Esophagus muscularis mucosa (tissue), 4 donors: Measurements from ENCODE around the gene MYO7B. TPM values are rescaled to one million over a fixed set of nuclear protein-coding genes. Genes with fewer than 3 reads are reported as not detected.

Source experiments
- DNase-seq: peaks from one replicate; pipeline ENCODE4 v3.0.0-alpha.2; 2017; ENCODE audit errors: extremely low spot score
- H3K27ac ChIP-seq, 4 donors: fragments of 200-600 bp; sonication (generic); replicated peaks in 1 of 4; 1 replicate in 3 of 4; 2 replicates in 1 of 4; pipeline ENCODE4 v1.5.1; 2016 to 2019; ENCODE audit warnings: mild to moderate bottlenecking in 1 of 4
- H3K27me3 ChIP-seq, 4 donors: fragments of 200-600 bp; sonication (generic); one replicate each; pipeline versions ENCODE4 v1.5.1 to v1.6.0; 2016 to 2019
- H3K36me3 ChIP-seq, 4 donors: fragments of 200-600 bp; sonication (generic); one replicate each; pipeline ENCODE4 v1.5.1; 2016 to 2019
- H3K4me1 ChIP-seq, 4 donors: fragments of 200-600 bp; sonication (generic); one replicate each; pipeline ENCODE4 v1.5.1; 2016 to 2019
- H3K4me3 ChIP-seq, 4 donors: fragments of 200-600 bp; sonication (generic); 1 replicate in 2 of 4; 2 replicates in 2 of 4; pipeline ENCODE4 v1.5.1; 2016 to 2019; ENCODE audit warnings: mild to moderate bottlenecking in 4 of 4, moderate library complexity in 1 of 4
- H3K9me3 ChIP-seq, 4 donors: fragments of 200-600 bp; sonication (generic); 1 replicate in 3 of 4; 2 replicates in 1 of 4; pipeline ENCODE4 v1.5.1; 2016 to 2019
- CTCF ChIP-seq, 3 experiments: fragments of 200-600 bp in 2 of 3; fragments of 450-650 bp in 1 of 3; sonication (generic) in 2 of 3; IDR thresholded peaks; one replicate each; pipeline ENCODE4 v1.5.1; 2017 to 2019; ENCODE audit warnings: antibody characterized with exemption in 3 of 3, mild to moderate bottlenecking in 2 of 3, moderate library complexity in 1 of 3
- EP300 ChIP-seq: sonication (generic); formaldehyde crosslinking; IDR thresholded peaks from one replicate; pipeline ENCODE4 v1.6.1; 2017; ENCODE audit warnings: antibody characterized with exemption
- POLR2A ChIP-seq: fragments of 450-650 bp; IDR thresholded peaks from one replicate; pipeline ENCODE4 v1.6.1; 2017; ENCODE audit warnings: antibody characterized with exemption, moderate library complexity, mild to moderate bottlenecking, low read depth
- POLR2AphosphoS5 ChIP-seq, 2 donors: sonication (generic); formaldehyde crosslinking; IDR thresholded peaks; one replicate each; pipeline ENCODE4 v1.6.1; 2017; ENCODE audit warnings: antibody characterized with exemption in 2 of 2
- WGBS: methylation state at CpG from one replicate; pipeline ENCODE4 v1.1.5; 2018; 5-methylcytosine and 5-hydroxymethylcytosine counted together
- intact Hi-C: fragments of 100-400 bp; cut with DNase I; formaldehyde crosslinking; loops from one replicate; pipeline ENCODE4 v1.15.1; 2023
- total RNA-seq, 4 donors: library from RNA; depleted of rRNA; stranded (reverse); fragments of >200 nt; gene quantifications; one replicate each; pipeline versions ENCODE4 v1.1.0 to v1.2.1, GENCODE V29; 2016

The MYO7B gene
- total RNA-seq, 4 donors from 2014 or later: 0.19 to 0.98 (median 0.33) TPM; not detected in 1

- Histone ChIP-seq H3K9me3 (no peaks in the 10 kb centered on the region), H3K4me3 (no peak overlapping the region), H3K27me3 (peaks cover 0 to 31% (median 6%) of the 10 kb centered on the region in 4 donors), H3K27ac (no peak overlapping the region), H3K36me3 (peaks cover 0 to under 1% (median 0%) of the 10 kb centered on the region in 4 donors), H3K4me1 (peaks cover 43 to 50% (median 48%) of the 10 kb centered on the region in 4 donors)
- WGBS: no CpG with 5 or more reads among the region's 9 CpGs
- DNase-seq: no peak
- intact Hi-C loops: loop anchor here (10.0 kb wide), 1 partner anchor 105 kb away; the partner anchor contains the start of gene IWS1
- TF ChIP-seq POLR2A (no peak), CTCF (IDR thresholded peaks at IDR 0.05) (no peak), EP300 (no peak), POLR2AphosphoS5 (IDR thresholded peaks at IDR 0.05) (no peak)
Observed at GRCh38 chr2:127629637-127630036, 94.2 kb downstream of the MYO7B start.

- WGBS: 68% methylated on average over 8 of the region's 10 CpGs
- intact Hi-C loops: loop anchor here (10.0 kb wide), 1 partner anchor 105 kb away; the partner anchor contains the start of gene IWS1
- no peak overlapping the region for H3K27ac ChIP-seq
Observed at GRCh38 chr2:127630096-127630863, 94.8 kb downstream of the MYO7B start.

GRCh38 chr2:127630864-127631540 lies 95.5 kb downstream of the MYO7B start:
- H3K4me1 ChIP-seq: peaks cover 51 to 64% (median 61%) of the 10 kb centered on the region in 4 donors
- 93% methylated on average over 5 of the region's 25 CpGs for WGBS
- TF ChIP-seq POLR2AphosphoS5 (IDR thresholded peaks at IDR 0.05) (peak in 1 of 2 donors; percentile 9), POLR2A (no peak)
- DNase-seq: no peak
- no peak overlapping the region for H3K4me3 ChIP-seq
- intact Hi-C loops: loop anchor here (10.0 kb wide), 1 partner anchor 106 kb away; the partner anchor contains the start of gene IWS1
- peaks cover 0 to 17% (median 0%) of the 10 kb centered on the region in 4 donors for H3K27me3 ChIP-seq
- no peaks in the 10 kb centered on the region for H3K9me3 ChIP-seq
- H3K36me3 ChIP-seq: peaks cover 0 to 14% (median 0%) of the 10 kb centered on the region in 4 donors
- peak overlapping the region in 1 of 4 donors; percentile 48 for H3K27ac ChIP-seq

More at GRCh38 chr2:127630096-127630863, 94.8 kb downstream of the MYO7B start:
- Histone ChIP-seq H3K27me3 (peaks cover 0 to 24% (median under 1%) of the 10 kb centered on the region in 4 donors), H3K9me3 (no peaks in the 10 kb centered on the region), H3K36me3 (peaks cover 0 to 7% (median 0%) of the 10 kb centered on the region in 4 donors), H3K4me3 (no peak overlapping the region), H3K4me1 (peaks cover 45 to 57% (median 54%) of the 10 kb centered on the region in 4 donors)
- TF ChIP-seq POLR2A (no peak), POLR2AphosphoS5 (IDR thresholded peaks at IDR 0.05) (peak in 1 of 2 donors; percentile 8)
- DNase-seq: no peak

GRCh38 chr2:127631541-127631996 lies 96.1 kb downstream of the MYO7B start:
- no CpG with 5 or more reads among the region's 16 CpGs for WGBS
- Histone ChIP-seq H3K27me3 (peaks cover 0 to 12% (median 0%) of the 10 kb centered on the region in 4 donors), H3K4me1 (peaks cover 56 to 70% (median 65%) of the 10 kb centered on the region in 4 donors), H3K4me3 (no peak overlapping the region), H3K36me3 (peaks cover 0 to 18% (median 0%) of the 10 kb centered on the region in 4 donors), H3K27ac (peak overlapping the region in 2 of 4 donors; percentile 45 to 48), H3K9me3 (no peaks in the 10 kb centered on the region)
- intact Hi-C loops: loop anchor here (10.0 kb wide), 1 partner anchor 107 kb away; the partner anchor contains the start of gene IWS1
- DNase-seq: no peak
- TF ChIP-seq POLR2A: no peak
- peak in 1 of 2 donors; percentile 36 for TF ChIP-seq POLR2AphosphoS5 (IDR thresholded peaks at IDR 0.05)

GRCh38 chr2:127631997-127632581 lies 96.6 kb downstream of the MYO7B start:
- H3K4me1 ChIP-seq: peaks cover 62 to 75% (median 71%) of the 10 kb centered on the region in 4 donors
- WGBS: 66% methylated on average over 12 of the region's 17 CpGs
- H3K27ac ChIP-seq: peak overlapping the region in 3 of 4 donors; percentile 6 to 84 (median 45)
- no peak for DNase-seq
- H3K9me3 ChIP-seq: no peaks in the 10 kb centered on the region
- peaks cover 0 to 6% (median 0%) of the 10 kb centered on the region in 4 donors for H3K27me3 ChIP-seq
- H3K4me3 ChIP-seq: no peak overlapping the region
- intact Hi-C loops: loop anchor here (10.0 kb wide), 1 partner anchor 107 kb away; the partner anchor contains the start of gene IWS1
- H3K36me3 ChIP-seq: peaks cover 0 to 18% (median 0%) of the 10 kb centered on the region in 4 donors
- no peak for TF ChIP-seq EP300
- TF ChIP-seq POLR2A: no peak
- TF ChIP-seq POLR2AphosphoS5 (IDR thresholded peaks at IDR 0.05): no peak
- no peak for TF ChIP-seq CTCF (IDR thresholded peaks at IDR 0.05)
